Measurements from ENCODE around the gene PTPRO. TPM values are rescaled to one million over a fixed set of nuclear protein-coding genes. Genes with fewer than 3 reads are reported as not detected.

PTPRO gene
- polyA plus RNA-seq, 4 donors, result 7.0 to 271 (median 199) TPM

GRCh38 chr12:15547063-15547462 is 224.8 kb downstream of the PTPRO start:
- no peak for DNase-seq (ENCODE audit: low read depth in 4 of 4, low spot score in 3 of 4)

GRCh38 chr12:15547691-15548090 is 225.4 kb downstream of the PTPRO start:
- no peak for DNase-seq (ENCODE audit: low read depth in 4 of 4, low spot score in 3 of 4)

DNA sequence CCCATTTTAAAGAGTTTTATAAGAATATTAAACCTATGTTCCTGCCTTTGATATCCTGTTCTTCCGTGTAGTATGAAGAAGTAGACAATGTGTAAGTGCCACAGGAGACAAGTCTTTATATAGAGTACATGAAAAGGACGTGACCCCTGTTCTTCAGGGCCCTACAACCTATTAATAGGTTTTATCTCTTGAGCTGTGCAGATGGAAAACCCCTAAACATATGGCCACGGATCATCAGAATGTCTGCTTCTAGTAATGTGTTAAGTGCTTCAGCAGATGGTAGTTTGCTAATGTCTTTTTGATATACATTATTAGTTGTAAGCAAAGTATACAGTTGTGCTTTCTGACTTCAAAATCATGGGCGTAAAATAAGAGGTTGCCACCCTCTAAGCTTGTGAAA is 228.5 kb downstream of the PTPRO start:
- DNase-seq (ENCODE audit: low read depth in 4 of 4, low spot score in 3 of 4), result no peak

GRCh38 chr12:15555446-15555845 is 233.1 kb downstream of the PTPRO start:
- no peak for DNase-seq (ENCODE audit: low read depth in 4 of 4, low spot score in 3 of 4)

DNA sequence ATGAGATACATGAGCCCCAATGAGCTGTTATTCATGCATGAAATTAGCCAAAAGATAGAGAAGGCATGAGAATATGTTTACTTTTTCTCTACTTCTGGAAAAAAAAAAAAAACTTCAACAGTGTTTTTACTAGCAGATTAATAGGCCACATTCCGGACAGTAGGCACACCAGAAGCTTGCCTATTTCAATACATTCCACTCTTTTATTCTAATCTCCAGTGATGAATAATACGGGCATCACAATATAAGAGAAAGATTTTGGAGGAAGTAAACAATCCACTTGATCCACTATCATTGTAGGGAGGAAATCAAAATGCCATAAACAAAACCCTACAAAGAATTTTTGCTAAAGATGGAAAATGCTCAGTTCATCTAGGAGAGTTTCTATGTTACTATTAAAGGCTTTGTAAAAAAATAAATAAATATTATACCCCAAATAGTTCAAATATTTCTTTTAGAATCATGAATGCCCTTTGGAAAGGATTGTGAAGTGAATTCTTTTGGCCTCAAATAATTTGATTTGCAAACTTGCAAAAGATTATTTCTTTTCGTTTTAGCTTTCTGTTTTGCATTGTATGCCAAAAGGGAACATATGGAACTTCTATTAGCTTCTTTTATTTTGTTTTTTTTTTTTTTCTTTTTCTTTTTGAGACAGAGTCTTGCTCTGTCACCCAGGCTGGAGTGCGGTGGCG is 234.2 kb downstream of the PTPRO start:
- no peak for DNase-seq (ENCODE audit: low read depth in 4 of 4, low spot score in 3 of 4)

DNA sequence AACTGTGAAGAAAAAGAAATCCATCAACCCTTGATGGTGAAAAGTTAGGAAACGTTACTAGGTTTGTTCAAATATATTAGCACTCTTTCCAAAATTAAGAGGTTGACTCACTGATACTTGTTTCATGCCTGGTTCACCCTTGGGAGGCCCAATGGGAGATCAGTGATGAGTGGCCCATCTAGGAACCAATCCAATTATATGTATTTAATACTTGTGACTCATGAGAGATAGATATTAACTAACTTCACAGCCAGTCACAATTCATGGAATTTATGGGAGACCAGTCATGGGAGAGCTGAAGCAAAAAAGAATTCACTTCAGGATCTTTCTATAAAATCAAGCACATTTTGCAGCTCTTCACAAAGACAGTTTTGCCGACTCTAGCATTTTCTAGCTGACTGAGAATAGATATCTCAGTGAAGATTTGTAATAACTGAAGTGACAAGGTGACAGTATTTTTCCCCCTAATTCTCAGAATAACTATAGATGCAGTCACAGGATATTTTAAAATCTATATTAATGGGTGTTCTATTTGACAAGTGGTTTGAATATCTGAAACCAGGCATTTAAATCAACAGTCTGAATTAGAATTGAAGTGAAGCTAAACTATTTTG is 236.7 kb downstream of the PTPRO start:
- DNase-seq (ENCODE audit: low read depth in 4 of 4, low spot score in 3 of 4), result no peak

DNA sequence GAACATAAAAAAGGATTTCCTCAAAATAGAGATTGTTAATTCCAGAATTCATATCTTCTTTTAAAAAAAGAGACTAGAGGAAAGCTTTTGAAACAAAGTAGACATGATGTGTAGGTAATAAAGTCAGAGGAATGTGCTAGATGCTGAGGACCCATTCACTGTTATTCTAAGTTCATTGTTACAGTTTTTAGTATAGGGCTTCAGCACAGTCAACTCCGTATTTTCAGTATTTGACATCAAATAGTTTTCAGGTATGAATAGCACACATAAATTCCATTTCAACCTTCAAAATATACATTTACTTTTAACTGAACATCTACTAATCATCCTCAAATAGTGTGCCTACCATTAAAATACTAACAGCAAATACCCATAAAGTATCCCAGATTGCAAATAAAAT is 239.1 kb downstream of the PTPRO start:
- no peak for DNase-seq (ENCODE audit: low read depth in 4 of 4, low spot score in 3 of 4)

DNA sequence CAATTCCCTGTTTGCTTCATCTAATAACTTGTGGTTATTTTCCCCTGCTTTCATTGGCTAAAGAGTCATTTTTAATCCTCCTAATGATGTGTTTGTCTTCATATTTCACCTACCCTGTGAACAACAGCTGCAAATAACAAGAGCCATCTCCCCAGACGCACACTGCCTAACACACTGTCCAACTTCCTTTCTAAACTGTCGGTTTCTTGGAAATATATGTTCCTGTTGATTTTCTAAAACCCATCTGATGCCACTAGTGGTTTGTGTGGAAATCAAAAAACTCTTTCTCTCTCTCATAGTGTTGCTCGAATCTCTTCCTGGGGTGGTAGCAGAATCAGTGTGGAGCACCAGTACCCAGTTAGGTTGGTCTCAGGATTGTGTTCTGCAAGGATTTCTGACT is 240.0 kb downstream of the PTPRO start:
- no peak for DNase-seq (ENCODE audit: low read depth in 4 of 4, low spot score in 3 of 4)

- DNase-seq (ENCODE audit: low read depth in 4 of 4, low spot score in 3 of 4), result no peak
Measured at GRCh38 chr12:15563663-15564062, 241.4 kb downstream of the PTPRO start.

- DNase-seq (ENCODE audit: low read depth in 4 of 4, low spot score in 3 of 4), result no peak
Measured at GRCh38 chr12:15574353-15574752, 252.0 kb downstream of the PTPRO start.

DNA sequence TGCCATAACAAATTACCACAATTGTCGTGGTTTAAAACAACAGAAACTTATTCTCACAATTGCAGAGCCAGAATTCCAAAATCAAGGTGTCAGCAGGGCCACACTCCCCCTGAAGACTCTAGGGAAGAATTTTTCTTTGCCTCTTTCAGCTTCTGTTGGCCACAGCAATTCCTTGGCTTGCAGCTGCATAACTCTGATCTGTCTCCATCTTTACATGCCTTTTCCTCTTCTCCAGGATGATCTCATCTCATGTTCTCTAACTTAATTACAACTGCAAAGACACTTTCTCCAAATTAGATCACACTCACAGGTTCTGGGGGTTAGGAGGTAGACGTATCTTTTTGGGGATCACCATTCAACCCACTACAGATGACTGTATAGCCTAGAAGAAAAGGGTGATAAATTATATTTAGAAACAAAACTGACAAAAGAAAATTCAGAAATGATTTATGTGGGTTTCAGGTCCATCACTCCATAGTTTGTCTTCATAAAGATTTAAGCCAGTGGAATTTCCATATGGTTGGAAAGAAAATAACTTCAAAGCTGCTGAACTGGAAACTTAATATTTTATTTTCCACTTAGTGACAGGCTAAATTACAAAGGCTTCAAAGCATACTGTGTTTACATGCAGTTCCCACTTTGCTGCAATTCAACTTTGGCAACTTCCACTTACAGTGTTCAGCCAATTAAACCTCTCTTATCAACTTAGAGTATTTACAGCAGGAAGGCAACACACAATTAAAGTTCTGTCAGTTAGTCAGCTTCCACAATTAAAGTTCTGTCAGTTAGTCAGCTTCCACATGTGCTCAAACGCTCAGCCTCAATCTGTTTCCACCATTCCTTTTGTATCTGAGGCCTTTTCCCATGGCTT is 253.6 kb downstream of the PTPRO start:
- no peak for DNase-seq (ENCODE audit: low read depth in 4 of 4, low spot score in 3 of 4)

DNA sequence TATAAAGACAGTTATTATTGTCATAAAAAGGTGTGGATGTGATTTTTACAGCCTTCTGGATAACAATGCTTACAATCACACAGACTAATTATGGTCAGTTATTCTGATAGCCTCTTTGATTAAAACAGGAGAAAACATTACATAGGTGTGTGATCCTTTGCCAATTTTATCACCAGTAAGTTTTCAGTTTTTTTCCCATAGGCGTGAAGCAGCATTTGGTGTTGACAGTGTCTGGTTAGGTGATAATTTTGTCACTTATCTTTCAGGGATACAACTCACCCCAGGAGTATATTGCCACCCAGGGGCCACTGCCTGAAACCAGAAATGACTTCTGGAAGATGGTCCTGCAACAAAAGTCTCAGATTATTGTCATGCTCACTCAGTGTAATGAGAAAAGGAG is 258.1 kb downstream of the PTPRO start:
- DNase-seq (ENCODE audit: low read depth in 4 of 4, low spot score in 3 of 4), result no peak

GRCh38 chr12:15581006-15581405 is 258.7 kb downstream of the PTPRO start:
- DNase-seq (ENCODE audit: low read depth in 4 of 4, low spot score in 3 of 4), result no peak

DNA sequence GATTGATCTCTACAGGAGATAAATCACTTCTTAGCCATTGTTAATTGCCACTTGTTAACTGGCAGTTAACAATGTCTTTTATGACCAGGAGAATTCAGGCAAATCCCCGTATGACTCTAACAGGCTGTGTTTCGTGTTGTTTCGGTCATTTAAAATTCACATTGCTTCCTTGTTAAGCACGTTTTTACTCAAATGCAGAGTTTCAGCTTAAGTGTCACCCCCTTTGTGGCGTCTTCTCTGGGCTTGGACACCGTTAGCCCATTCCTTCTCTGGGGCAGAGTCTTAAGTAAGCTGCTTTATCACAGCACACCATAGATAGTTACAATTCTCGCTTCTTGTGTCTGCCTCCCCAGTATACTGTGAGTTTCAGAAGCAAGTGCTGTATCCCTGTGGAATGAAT is 261.5 kb downstream of the PTPRO start:
- DNase-seq (ENCODE audit: low read depth in 4 of 4, low spot score in 3 of 4), result no peak

GRCh38 chr12:15584366-15585041 is 262.2 kb downstream of the PTPRO start:
- no peak for DNase-seq (ENCODE audit: low read depth in 4 of 4, low spot score in 3 of 4)

DNA sequence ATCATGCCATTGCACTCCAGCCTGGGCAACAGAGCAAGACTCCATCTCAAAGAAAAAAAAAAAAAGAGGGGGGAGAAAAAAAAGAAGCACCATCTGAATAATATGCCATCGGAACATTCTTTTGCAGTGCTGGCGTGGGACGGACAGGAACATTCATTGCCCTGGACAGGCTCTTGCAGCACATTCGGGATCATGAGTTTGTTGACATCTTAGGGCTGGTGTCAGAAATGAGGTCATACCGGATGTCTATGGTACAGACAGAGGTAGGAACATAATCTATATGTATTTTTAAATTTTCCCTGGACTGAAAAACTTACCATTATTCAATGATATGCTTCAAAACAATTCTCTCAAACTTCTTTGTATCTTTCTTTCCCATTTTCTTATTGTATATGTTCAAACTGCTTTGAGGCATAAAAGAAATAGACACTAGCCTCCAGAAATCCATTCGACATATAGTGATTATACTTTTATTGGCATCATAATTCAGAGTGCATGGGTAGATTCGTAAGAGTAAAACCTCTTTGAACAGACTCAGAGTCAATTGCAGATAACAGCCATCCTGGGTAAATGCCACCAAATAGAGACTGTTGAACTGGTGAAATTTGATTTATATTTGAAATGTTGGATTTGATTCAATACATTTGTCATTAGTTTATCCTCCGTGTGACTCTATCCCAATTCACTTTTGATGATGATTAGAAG is 267.2 kb downstream of the PTPRO start:
- DNase-seq (ENCODE audit: low read depth in 4 of 4, low spot score in 3 of 4), result no peak

- peak in 1 of 4 donors; percentile 59 for DNase-seq (ENCODE audit: low read depth in 4 of 4, low spot score in 3 of 4)
Measured at GRCh38 chr12:15590180-15590826, 268.0 kb downstream of the PTPRO start.

DNA sequence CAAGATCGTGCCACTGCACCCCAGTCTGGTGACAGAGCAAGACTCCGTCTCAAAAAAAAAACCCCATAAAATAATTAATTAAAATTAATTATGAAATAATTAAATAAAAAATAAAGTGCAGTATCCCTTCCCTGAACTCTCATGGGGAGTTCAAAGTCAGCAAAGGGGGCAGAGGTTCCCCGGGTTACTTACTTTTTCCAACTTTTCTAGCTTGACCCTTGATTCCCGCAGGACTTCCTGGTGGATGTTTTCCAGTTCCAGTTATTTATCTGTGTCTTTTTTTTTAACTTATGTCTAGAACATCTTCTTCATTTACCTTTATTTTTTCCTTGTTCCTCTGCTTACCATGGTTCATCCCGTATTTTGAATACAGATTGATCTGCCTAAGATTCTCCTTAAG is 269.5 kb downstream of the PTPRO start:
- DNase-seq (ENCODE audit: low read depth in 4 of 4, low spot score in 3 of 4), result no peak

DNA sequence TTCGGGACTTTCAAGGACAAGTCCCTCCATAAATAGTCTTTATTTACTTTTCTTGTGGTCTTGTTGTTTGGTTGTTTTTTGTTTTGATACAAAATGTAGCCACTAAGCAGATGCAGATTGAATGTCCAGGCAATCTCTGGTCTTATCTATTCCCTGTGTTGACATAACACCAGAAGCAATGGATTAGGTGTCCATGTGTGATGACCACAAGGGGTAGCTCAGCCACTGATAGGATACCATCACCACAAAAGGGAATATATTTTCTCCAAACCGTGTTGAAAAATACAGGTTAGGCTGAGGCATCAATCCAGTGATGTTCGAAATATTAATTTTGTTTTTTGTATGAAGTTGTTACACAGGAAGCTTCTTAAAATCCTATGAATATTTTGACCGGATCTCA is 270.6 kb downstream of the PTPRO start:
- DNase-seq (ENCODE audit: low read depth in 4 of 4, low spot score in 3 of 4), result no peak

DNA sequence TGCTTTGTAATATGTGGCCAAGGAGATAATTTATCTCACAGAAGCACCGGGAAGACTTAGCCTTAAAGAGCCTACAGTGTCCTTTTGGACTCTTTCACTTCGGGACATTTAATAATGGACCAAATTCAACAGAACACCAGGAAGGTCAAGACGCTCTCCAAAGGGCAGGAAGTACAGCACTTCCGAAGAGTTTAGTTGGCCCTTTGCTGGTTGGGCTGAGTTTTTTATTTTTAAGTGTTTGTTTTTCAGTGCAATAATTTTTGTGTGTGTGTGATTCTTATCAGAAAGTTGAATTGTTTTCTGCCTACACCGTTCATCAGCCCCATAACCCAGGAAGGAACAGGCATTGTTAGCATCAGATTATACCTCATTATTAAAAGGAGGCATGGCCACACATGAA is 273.9 kb downstream of the PTPRO start:
- no peak for DNase-seq (ENCODE audit: low read depth in 4 of 4, low spot score in 3 of 4)
